ENCODE results near the gene B3GNT3.

- no peak for TF ChIP-seq POLR2A (IDR thresholded peaks at IDR 0.05)
- no peak for TF ChIP-seq CTCF (IDR thresholded peaks at IDR 0.05)
Observed at GRCh38 chr19:17796013-17796837, 1.3 kb downstream of the B3GNT3 start.

All from ovary (tissue), 3 donors.